HCT116 (cell line): Measurements from ENCODE around the gene CHST8. TPM values are rescaled to one million over a fixed set of nuclear protein-coding genes. Genes with fewer than 3 reads are reported as not detected.

ENCODE experiments used
- ATAC-seq: fragments of 200-7000 bp; cut with Tn5 transposase; 2 replicates; pipeline ENCODE4 v1.9.1; 2020; ENCODE audit warnings: mild to moderate bottlenecking, moderate library complexity
- BruUV-seq: library from RNA; stranded (reverse); fragments of 400-500 nt; replicated peaks from 2 replicates; lab custom pipeline; 2021; lab: Mats Ljungman, UMichigan
- CTCF ChIA-PET: fragments of 300-600 bp; sonication (Branson Sonifier 250); formaldehyde crosslinking; loops from one replicate; lab custom pipeline; 2021; ENCODE audit warnings: antibody characterized with exemption; lab: Charles Lee
- POLR2A ChIA-PET: fragments of 300-600, 350-600 bp; sonication (Branson Sonifier 250); formaldehyde crosslinking; loops from one replicate; lab custom pipeline; 2021; ENCODE audit warnings: antibody characterized with exemption; lab: Charles Lee
- RAD21 ChIA-PET, 2 experiments: fragments of 300-600 bp; sonication (Branson Sonifier 250); formaldehyde crosslinking; loops; one replicate each; lab custom pipeline; 2023; ENCODE audit warnings: low total read pairs in 2 of 2; ENCODE audit not compliant: uncharacterized antibody in 2 of 2, unreplicated experiment in 2 of 2, low non-redundant PET in 1 of 2; lab: Charles Lee
- DNase-seq: peaks from one replicate; pipeline ENCODE4 v3.0.0-alpha.2; 2010; ENCODE audit warnings: low read depth, low spot score
- H2AFZ ChIP-seq: fragments of 200-600 bp; shearing (Covaris generic), sonication (generic); 2 replicates; pipeline ENCODE4 v1.6.1; 2017; ENCODE audit warnings: low read depth, mixed run types, mixed read lengths, antibody characterized with exemption, low read length; ENCODE audit not compliant: poor library complexity, severe bottlenecking
- H3K27ac ChIP-seq: 2 replicates; pipeline ENCODE4 v1.5.1; 2012; ENCODE audit warnings: low read depth, low read length
- H3K27me3 ChIP-seq: fragments of 200-600 bp; sonication (generic); 2 replicates; pipeline ENCODE4 v1.6.1; 2016; ENCODE audit warnings: mixed run types, low read length, mixed read lengths; ENCODE audit not compliant: insufficient read depth
- H3K36me3 ChIP-seq, 2 experiments: fragments of 200-500 bp in 1 of 2; fragments of 200-600 bp in 1 of 2; sonication (Bioruptor generic) in 1 of 2; sonication (generic) in 1 of 2; 2 replicates each; pipeline versions ENCODE4 v1.5.1 to v1.6.1; 2014 to 2016; ENCODE audit warnings: low read length in 2 of 2, inconsistent platforms in 1 of 2, mixed read lengths in 1 of 2, mixed run types in 1 of 2; ENCODE audit not compliant: insufficient read depth in 2 of 2, control insufficient read depth in 1 of 2
- H3K4me1 ChIP-seq, 2 experiments: fragments of 200-600 bp in 1 of 2; sonication (generic) in 1 of 2; 2 replicates each; pipeline versions ENCODE4 v1.5.1 to v1.6.1; 2012 to 2017; ENCODE audit warnings: low read length in 2 of 2, inconsistent platforms in 1 of 2, mild to moderate bottlenecking in 1 of 2, mixed read lengths in 1 of 2, mixed run types in 1 of 2, moderate library complexity in 1 of 2; ENCODE audit not compliant: insufficient read depth in 2 of 2, control insufficient read depth in 1 of 2
- H3K4me2 ChIP-seq: fragments of 200-600 bp; sonication (generic); 2 replicates; pipeline ENCODE4 v1.6.1; 2017; ENCODE audit warnings: mixed run types, low read length, mixed read lengths
- H3K4me3 ChIP-seq, 2 experiments: fragments of 200-600 bp in 1 of 2; sonication (generic) in 1 of 2; replicated peaks in 1 of 2; 2 replicates each; pipeline ENCODE4 v1.5.1; 2011 to 2016; ENCODE audit warnings: low read length in 2 of 2, control low read depth in 1 of 2, low read depth in 1 of 2, mild to moderate bottlenecking in 1 of 2, mixed read lengths in 1 of 2, mixed run types in 1 of 2
- H3K79me2 ChIP-seq: fragments of 200-600 bp; sonication (generic); 2 replicates; pipeline ENCODE4 v1.6.1; 2017; ENCODE audit warnings: mild to moderate bottlenecking, mixed run types, low read length, moderate library complexity, mixed read lengths; ENCODE audit not compliant: insufficient read depth
- H3K9ac ChIP-seq: fragments of 200-600 bp; sonication (generic); 2 replicates; pipeline ENCODE4 v1.6.1; 2016; ENCODE audit warnings: low read length, mixed read lengths
- H3K9me2 ChIP-seq: fragments of 200-600 bp; sonication (generic), shearing (Covaris generic); 2 replicates; pipeline ENCODE4 v1.6.1; 2017; ENCODE audit warnings: mixed run types, mild to moderate bottlenecking, moderate library complexity; ENCODE audit not compliant: insufficient read depth
- H3K9me3 ChIP-seq, 2 experiments: fragments of 200-500 bp in 1 of 2; fragments of 200-600 bp in 1 of 2; sonication (Bioruptor generic) in 1 of 2; sonication (generic) in 1 of 2; 2 replicates each; pipeline ENCODE4 v1.6.1; 2014 to 2017; ENCODE audit warnings: low read length in 2 of 2, mixed read lengths in 2 of 2, inconsistent platforms in 1 of 2, low read depth in 1 of 2, mild to moderate bottlenecking in 1 of 2, mixed run types in 1 of 2, moderate library complexity in 1 of 2; ENCODE audit not compliant: control insufficient read depth in 1 of 2, insufficient read depth in 1 of 2
- H4K20me1 ChIP-seq: fragments of 200-600 bp; sonication (generic), shearing (Covaris generic); 2 replicates; pipeline ENCODE4 v1.6.1; 2017; ENCODE audit warnings: mixed run types, mild to moderate bottlenecking, moderate library complexity; ENCODE audit not compliant: insufficient read depth
- CTCF ChIP-seq, 3 experiments: fragments of 200-600 bp in 1 of 3; sonication (generic) in 1 of 3; IDR thresholded peaks in 2 of 3; conservative IDR thresholded peaks in 1 of 3; 2 replicates each; pipeline ENCODE4 v1.5.1; 2012 to 2017; ENCODE audit warnings: low read depth in 2 of 3, low read length in 2 of 3, antibody characterized with exemption in 1 of 3, borderline replicate concordance in 1 of 3, control low read depth in 1 of 3, mild to moderate bottlenecking in 1 of 3, mixed read lengths in 1 of 3, mixed run types in 1 of 3, moderate library complexity in 1 of 3; ENCODE audit not compliant: insufficient read depth in 1 of 3
- EGR1 ChIP-seq: IDR thresholded peaks from 2 replicates; pipeline ENCODE4 v1.6.1; 2012; ENCODE audit warnings: low read depth
- EZH2phosphoT487 ChIP-seq: fragments of 200-600 bp; IDR thresholded peaks from 2 replicates; pipeline ENCODE4 v1.6.1; 2018; ENCODE audit warnings: antibody characterized with exemption, borderline replicate concordance
- POLR2A ChIP-seq: IDR thresholded peaks from 2 replicates; pipeline ENCODE4 v1.7.0; 2011; ENCODE audit warnings: borderline replicate concordance; ENCODE audit not compliant: insufficient read depth, insufficient read length; ENCODE audit errors: extremely low read depth
- POLR2AphosphoS5 ChIP-seq: IDR thresholded peaks from 2 replicates; pipeline ENCODE4 v1.6.1; 2011; ENCODE audit warnings: mild to moderate bottlenecking, low read depth, low read length, moderate library complexity
- SIN3A ChIP-seq: IDR thresholded peaks from 2 replicates; pipeline ENCODE4 v1.6.1; 2012; ENCODE audit warnings: low read depth
- SP1 ChIP-seq: IDR thresholded peaks from 2 replicates; pipeline ENCODE4 v1.6.1; 2012; ENCODE audit warnings: low read depth
- YY1 ChIP-seq: IDR thresholded peaks from 2 replicates; pipeline ENCODE4 v1.6.1; 2011; ENCODE audit warnings: low read length, low read depth, moderate library complexity, mild to moderate bottlenecking; ENCODE audit not compliant: insufficient replicate concordance; ENCODE audit errors: extremely low read depth
- intact Hi-C: fragments of 100-400 bp; cut with micrococcal nuclease; formaldehyde crosslinking; loops from 2 replicates; pipeline ENCODE4 v1.10.0; 2022
- total RNA-seq: library from RNA; stranded (reverse); gene quantifications from one replicate; pipeline ENCODE4 v1.2.1, GENCODE V29; 2021; ENCODE audit not compliant: unreplicated experiment

The CHST8 gene
- total RNA-seq, 1 experiment from 2014 or later: not detected

GRCh38 chr19:33627962-33628839, 6.4 kb downstream of the CHST8 start:
- ATAC-seq (peak; percentile 33; the same call in 1 of the 2 replicates), DNase-seq (no peak)
- no peak for TF ChIP-seq EGR1
- no peak for TF ChIP-seq YY1
- no peak for TF ChIP-seq CTCF (IDR thresholded peaks at IDR 0.05 in 2 of 3, conservative IDR thresholded peaks at IDR 0.05 in 1 of 3; ENCODE audit: borderline replicate concordance in 1 of 3, insufficient read depth in 1 of 3, low read depth in 2 of 3, low read length in 2 of 3)
- no peak for TF ChIP-seq POLR2AphosphoS5
- no peak for TF ChIP-seq SIN3A
- TF ChIP-seq SP1: no peak
- TF ChIP-seq POLR2A: no peak
- TF ChIP-seq EZH2phosphoT487: no peak
- Histone ChIP-seq H3K9ac (no peak overlapping the region), H3K4me1 (no peaks in the 10 kb centered on the region), H3K9me2 (no peaks in the 10 kb centered on the region), H3K79me2 (no peaks in the 10 kb centered on the region), H3K4me2 (no peak overlapping the region), H2AFZ (no peak overlapping the region), H3K27me3 (peaks cover 13% of the 10 kb centered on the region; the same call in 1 of the 2 replicates), H3K9me3 (no peaks in the 10 kb centered on the region), H3K36me3 (no peaks in the 10 kb centered on the region), H3K4me3 (no peak overlapping the region), H3K27ac (no peak overlapping the region), H4K20me1 (no peaks in the 10 kb centered on the region)
- intact Hi-C loops: no loop called here
- ChIA-PET RAD21 (no interaction called here), POLR2A (no interaction called here), CTCF (no interaction called here)
- BruUV-seq: no TSS peak
